ENCODE data around the gene PHB1.

DNA sequence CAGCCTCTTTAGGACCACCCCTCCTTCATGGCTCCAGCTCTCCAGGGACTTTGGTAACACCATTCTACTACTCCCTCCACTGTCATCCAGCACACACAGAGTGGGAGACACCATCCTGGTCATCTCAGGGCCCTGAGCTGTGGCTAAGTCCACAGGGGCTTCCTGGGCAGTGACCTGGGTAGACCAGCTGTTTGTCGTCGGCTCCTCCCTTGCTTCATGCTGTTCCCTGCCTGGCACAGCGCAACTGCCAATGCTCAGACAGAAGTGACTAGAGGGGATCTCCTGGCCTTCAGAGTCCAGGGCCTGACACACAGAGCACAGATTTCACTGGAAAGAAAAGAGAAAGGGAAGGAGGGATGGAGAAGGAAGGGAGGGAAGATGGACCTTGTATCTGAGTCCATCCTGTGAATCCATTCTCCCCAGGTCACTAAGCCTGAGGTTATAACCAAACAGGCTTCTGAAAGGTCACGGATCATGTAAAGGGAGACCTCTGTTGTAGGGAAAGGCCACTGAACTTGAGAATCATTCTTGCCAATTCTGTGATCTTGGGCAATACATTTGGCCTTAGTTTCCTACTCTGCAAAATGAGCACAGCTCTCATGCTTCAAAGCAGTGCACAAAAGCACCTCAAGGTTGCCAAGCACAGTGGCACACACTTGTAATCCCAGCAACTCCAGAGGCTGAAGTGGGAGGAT is 18.5 kb upstream of the PHB1 start:
- TF ChIP-seq, protein P1, sequence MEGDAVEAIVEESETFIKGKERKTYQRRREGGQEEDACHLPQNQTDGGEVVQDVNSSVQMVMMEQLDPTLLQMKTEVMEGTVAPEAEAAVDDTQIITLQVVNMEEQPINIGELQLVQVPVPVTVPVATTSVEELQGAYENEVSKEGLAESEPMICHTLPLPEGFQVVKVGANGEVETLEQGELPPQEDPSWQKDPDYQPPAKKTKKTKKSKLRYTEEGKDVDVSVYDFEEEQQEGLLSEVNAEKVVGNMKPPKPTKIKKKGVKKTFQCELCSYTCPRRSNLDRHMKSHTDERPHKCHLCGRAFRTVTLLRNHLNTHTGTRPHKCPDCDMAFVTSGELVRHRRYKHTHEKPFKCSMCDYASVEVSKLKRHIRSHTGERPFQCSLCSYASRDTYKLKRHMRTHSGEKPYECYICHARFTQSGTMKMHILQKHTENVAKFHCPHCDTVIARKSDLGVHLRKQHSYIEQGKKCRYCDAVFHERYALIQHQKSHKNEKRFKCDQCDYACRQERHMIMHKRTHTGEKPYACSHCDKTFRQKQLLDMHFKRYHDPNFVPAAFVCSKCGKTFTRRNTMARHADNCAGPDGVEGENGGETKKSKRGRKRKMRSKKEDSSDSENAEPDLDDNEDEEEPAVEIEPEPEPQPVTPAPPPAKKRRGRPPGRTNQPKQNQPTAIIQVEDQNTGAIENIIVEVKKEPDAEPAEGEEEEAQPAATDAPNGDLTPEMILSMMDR (IDR thresholded peaks at IDR 0.05): no peak
- no peak for TF ChIP-seq POLR2AphosphoS5 (IDR thresholded peaks at IDR 0.05)
- TF ChIP-seq POLR2A (IDR thresholded peaks at IDR 0.05): no peak
